Measurements from ENCODE around the gene STOX2.
"Not testable (repeated sequence)": the region's sequence is repeated elsewhere in the genome, so short reads cannot be mapped to it uniquely, and the experiment has no call there.

The STOX2 gene

DNA sequence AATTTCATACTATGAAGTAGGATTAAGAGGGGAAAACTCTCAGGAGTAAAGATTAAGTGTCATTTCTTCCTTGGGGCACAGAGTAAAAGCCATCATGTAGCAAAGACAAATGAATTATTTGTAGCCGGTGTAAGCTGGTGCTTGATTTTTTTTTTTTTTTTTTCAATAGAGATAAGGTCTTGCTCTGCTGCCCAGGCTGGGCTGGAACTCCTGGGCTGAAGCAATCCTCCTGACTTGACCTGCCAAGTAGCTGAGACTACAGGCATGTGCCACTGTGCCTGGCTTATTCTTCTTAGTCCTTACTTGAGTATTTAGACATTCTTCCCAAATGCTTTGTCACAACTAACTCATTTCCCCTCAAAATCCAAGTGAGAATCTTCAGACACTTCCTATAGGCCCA is 125.7 kb downstream of the STOX2 start:
- DNase-seq: no peak

DNA sequence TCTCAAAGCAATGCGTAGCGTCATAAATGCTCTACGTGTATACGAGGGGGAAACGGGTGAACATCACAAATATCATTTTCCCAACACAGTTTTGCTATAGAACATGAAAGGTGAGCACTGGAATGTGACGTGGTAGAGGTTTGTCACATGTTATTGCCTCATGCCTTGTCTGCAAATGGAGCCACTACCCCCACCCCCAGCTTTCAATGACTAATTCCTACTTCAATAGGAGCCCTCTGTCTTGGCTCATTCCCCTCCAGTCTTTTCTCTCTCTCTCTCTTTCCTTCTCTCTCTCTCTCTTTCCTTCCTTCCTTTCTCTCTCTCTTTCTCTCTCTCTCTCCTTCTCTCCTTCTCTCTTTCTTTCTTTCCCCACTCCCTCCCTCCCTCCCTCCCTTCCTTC is 127.0 kb downstream of the STOX2 start:
- no peak for DNase-seq

DNA sequence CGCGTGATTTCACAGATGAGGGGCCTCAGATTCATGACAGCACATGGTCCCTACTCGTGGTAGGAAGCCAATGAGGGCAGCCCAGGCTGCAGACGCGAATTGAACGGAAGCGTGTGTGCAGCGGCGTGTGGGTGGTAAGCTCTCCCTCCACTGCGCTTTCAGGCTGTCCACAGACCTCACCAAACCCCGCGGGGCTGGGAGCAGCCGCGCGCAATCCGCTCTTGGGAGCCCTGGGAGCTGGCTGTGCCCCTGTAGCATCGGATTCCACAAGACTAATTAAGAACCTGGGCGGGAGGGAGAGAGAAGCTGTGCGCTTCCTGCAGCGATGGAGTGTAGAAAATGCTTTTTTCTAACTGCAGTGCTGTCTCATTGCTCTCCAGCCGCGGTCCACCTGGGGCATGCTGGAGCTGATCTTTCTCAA is 134.9 kb downstream of the STOX2 start:
- DNase-seq: no peak

DNA sequence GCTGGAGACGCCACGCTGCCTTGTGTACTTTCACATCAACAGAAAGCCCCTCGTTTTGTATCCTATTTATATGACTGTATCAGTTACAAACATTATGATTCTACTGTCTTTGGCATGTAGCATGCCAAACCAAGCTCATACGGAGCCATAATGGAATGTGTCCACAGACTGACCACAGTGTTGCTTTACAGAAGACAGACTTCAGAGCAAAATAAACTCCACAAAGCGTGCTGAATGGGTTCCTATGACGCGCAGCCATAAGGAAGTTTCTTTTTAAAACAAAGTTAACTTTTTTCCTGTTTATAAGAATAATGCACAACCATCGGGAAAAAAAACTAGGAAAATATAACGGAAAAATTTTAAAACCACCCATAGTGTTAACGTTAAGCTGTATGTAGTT is 136.0 kb downstream of the STOX2 start:
- DNase-seq: no peak

DNA sequence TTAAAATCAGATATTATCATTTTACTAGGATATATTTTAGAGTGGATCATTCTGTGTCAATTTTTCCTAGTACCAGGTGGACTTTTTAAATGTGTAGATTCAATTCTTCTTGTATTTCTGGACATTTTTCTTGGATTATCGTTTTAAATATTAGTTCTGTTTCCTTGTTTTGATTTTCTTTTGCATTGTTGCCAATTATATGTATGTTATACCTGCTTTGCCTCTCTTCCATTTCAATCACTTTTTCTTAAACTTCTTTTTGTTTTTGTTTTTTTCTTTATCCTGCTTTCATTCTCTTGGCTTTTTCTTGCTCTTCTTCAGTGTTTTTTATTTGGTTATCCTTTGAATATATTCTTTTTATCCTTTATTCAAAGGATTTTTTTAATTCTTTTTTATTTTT is 141.0 kb downstream of the STOX2 start:
- no peak for DNase-seq

DNA sequence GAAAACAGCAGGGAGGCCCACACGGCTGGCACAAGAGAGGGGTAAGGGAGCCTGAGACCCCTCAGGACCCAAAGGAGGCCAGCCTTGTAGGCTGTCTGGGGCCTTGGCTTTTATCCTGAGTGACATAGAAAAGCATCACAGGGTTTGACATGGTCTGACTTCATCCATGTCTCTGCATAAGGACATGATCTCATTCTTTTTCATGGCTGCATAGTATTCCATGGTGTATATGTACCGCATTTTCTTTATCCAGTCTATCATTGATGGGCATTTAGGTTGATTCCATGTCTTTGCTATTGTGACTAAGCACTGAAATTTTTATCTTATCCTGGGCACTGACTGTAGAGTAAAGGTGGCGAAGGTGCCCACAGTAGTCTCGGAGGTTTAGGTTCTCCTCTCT is 146.2 kb downstream of the STOX2 start:
- not testable (repeated sequence) for DNase-seq

DNA sequence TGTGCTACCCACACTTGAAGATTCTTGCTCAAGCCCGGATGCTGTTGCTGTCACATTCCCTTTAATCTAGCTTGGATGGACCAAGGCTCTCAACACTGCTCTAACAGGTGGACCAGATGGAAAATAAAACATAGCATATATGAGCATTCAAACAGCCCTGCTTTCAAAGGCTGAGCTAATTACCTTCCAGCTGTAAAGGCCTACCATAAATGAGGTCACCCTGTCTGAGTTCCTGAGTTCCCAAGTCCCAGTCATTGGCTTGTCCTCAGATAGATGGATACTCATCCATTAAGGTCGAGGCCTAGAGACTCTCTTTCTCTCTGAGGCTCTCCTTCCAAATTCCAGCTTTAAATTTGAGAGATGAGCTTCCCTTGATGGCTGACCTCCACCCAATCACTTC is 147.5 kb downstream of the STOX2 start:
- no peak for DNase-seq

DNA sequence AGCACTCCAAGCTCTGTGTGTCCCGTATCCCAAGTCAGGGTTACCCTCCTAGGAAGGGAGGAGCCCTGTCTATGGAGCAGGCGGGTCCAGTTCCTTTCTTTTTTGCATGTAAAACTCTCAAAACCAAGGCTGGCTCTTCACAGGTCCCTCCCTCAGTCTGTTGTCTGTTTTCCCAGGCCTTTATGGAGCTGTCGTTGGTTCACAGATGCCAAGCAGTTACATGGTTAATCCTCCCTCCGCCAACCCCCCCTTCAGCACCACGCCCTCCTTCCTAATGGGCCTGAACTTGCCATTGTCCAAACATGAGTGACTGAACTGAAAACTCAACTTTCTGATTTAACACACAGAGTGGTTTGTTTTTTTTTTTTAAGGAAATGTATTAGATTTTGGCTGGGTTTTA is 148.3 kb downstream of the STOX2 start:
- no peak for DNase-seq

DNA sequence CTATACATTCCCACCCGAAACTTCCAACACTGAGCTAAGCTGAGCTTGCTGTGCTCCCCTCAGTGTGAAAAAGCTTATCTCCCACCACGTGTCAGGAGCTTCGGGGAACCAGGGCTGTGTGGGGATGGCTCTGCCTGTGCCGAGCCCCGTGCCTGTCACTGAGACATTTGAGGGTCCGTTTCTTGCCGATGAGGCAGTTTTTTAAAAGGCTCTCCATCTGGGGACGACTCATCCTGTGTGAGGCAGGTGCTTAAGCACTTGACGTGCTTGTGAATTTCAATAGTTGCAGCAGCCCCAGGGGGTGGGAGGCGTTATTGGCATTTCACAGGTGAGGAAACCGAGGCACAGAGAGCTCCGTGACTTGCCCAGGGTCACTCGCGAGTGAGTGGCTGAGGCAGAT is 151.8 kb downstream of the STOX2 start:
- no peak for DNase-seq

DNA sequence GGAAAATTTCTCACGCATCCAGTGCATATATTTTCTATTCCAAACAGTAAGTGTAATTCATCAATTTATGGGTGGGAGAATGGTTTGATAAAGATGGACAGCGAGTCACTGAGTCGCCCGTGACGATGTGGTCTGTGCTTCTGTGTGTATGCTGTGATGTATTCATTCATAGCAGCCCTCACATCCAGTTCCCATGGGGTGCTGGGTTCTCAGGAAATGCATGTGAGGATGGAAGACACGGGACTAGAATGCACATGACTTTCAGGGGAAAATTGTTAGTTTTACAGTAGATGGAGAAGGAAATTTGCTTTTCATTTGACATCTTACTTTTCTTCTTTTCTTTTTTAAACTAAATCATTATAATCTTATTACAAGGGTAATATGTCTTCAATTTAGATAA is 152.9 kb downstream of the STOX2 start:
- DNase-seq: no peak

DNA sequence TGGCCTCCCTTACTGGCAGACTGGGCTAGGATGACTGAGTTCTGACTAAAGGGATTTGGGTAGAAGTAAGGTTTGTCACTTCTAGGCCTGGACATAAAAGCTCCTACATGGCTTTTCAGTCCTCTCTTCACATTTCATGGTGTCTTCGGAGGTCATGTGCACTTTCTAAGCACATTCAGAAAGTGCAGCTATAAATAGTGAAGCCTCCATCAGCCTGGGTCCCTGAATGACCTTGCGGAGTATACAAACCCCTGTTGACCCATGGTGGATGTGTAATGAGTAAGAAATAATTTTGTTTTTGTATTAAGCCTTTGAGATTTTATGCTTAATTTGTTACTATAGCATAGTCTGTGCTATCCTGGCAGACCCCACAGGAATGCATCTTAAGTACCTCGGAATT is 154.0 kb downstream of the STOX2 start:
- DNase-seq: no peak

DNA sequence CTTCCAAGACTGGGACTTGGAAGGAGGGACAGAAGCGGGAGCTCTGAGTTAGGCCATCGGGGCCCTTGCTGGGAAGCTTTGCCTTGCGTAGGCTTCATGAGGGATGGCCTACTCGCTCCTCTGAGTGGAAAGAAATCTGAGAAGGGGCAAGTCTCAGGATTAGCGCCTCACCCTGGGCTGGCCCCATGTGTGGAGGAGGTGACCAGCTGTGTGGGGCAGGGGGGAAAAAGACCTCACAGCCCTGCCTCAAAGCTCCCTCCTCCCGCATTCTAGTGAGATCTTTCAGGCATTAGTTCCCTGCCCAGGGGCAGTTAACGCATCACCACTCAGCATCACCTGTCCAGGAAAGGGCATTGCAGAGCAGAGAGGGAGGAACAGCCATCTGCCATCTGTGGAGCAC is 156.5 kb downstream of the STOX2 start:
- no peak for DNase-seq

DNA sequence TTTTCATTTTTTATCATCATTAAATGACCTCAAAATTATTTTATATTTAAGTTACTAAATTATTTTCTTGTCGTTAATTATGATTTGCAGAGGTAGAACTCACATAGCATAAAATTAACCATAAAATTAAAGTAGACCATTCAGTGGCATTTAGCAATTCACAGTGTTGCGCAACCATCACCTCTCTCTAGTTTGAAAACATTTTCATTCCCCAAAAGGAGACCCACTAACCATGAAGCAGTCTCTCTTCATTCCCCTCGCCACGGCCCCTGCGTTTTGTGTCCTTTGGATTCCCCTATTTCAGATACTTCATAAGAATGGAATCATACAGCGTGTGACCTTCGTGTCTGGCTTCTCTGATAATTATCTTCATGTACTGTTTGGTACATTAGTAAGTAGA is 157.7 kb downstream of the STOX2 start:
- no peak for DNase-seq

DNA sequence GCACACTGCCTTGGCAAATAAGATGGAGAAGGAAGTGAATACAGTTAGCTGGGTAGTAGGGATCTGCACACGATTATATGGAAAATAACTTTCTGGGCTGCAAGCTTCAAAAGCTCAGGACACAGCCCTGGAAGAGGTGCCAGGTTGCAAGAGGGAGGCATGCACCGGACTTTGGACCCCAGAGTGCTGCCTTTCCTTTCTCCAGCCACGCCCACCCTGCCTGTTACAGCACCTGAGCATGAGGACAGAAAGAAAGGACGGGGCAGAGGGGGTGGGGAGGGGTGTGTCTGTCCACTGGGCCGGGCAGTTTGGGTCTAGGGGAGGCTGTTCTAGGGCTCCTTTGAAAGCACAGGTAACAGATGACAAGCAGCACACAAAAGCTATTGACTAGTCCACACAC is 159.8 kb downstream of the STOX2 start:
- DNase-seq: no peak

DNA sequence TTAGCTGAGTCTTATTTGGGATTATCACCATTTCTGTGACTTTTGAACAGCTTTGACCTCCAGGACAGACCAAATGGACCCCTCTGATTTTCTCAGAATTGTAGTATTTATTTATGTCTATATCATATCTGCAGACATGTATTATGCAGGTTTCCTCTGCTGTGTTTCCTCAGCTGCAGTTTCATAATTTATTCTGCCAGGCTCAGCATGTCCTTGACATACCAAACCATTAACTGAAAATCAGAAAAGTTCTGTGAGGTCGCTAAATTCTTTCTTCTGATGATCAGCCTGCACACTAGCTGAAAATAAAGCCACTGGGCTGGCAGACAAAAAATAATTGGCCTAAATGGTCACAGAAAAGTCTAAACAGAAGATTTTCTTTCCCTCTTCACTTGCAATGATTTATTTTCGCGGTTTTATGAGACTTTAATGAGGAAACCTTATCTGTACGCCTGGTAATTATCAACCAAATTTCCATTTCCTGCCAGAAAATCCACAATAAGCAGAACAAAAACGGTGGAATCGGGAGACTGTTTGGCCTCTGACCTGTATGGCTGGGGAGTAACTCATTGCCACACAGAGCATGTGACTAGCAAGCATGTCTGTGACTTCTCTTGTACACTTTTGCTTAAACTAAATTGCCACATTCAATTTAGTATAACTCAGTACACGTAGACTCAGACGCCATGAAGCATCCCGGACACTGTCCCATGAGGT is 161.6 kb downstream of the STOX2 start:
- no peak for DNase-seq

DNA sequence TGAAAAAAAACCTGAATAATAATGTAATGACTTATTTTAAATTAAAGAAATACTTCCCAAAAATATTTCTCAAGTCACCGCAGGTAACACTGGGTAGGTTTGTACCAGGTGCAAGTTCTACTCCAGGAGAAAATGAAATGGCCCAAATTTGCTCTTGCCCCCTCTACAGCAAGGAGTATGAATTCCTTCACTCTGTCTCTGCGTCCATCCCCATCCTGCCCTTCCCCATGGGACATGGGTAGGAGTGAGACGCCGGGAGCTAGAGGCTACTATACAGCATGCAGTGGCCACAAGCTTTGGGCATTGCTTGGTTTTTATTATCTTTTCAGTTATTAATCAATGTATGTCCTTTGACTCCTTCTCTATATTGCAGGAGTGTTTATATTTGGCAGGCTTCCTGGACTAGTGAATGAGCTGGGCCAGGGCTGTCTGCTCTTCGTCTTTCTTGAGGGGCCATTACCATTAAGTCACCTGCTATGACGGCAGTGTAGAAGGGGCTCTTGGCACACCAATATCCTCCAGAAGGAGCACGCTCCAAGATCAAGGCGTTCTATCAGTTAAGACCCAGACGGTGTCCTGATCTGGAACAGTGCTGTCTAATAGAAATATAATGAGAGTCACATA is 162.9 kb downstream of the STOX2 start:
- DNase-seq: no peak
